RWPE1 (cell line): Measurements from ENCODE around the gene CLASP2.
A peak's percentile ranks its signal among the peaks of the same experiment; 100 is the strongest.

ENCODE experiments used
- CTCF ChIA-PET: fragments of 350-600 bp; sonication (Branson Sonifier 250); formaldehyde crosslinking; extraction: SDS; loops from one replicate; lab custom pipeline; 2021; lab: Yijun Ruan, JAX
- POLR2A ChIA-PET: fragments of 400-600 bp; formaldehyde crosslinking; extraction: SDS; loops from one replicate; lab custom pipeline; 2020; ENCODE audit warnings: antibody characterized with exemption; ENCODE audit not compliant: low non-redundant PET; lab: Yijun Ruan, JAX
- DNase-seq: peaks from one replicate; pipeline ENCODE4 v3.0.0; 2012; ENCODE audit warnings: low spot score
- H3K27ac ChIP-seq: fragments of 450-650 bp; 2 replicates; pipeline ENCODE4 v1.5.1; 2017
- TF ChIP-seq, protein P1 (sequence below): fragments of 450-650 bp; conservative IDR thresholded peaks from 2 replicates; pipeline ENCODE4 v1.5.1; 2017; ENCODE audit warnings: low read depth, mild to moderate bottlenecking

CLASP2 gene

DNA sequence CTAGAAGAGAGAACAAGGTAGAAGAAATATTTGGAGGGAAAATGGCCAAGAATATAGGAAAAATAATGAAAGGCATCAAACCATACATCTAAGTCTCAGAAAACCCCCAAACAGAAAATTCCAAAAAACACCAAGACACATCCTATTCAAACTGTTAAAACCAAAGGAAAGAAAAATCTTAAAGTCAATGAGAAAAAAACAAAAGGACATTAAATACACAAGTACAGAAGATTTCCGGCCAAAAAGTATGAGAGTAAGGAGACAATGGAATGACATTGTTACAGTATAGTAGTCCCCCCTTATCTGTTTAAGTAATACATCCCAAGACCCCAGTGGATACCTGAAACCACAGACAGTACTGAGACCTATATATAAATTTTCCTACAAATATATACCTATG lies 18.8 kb downstream of the CLASP2 start:
- ChIA-PET POLR2A (no interaction called here), CTCF (no interaction called here)
- no peak overlapping the region for H3K27ac ChIP-seq
- TF ChIP-seq, protein P1, sequence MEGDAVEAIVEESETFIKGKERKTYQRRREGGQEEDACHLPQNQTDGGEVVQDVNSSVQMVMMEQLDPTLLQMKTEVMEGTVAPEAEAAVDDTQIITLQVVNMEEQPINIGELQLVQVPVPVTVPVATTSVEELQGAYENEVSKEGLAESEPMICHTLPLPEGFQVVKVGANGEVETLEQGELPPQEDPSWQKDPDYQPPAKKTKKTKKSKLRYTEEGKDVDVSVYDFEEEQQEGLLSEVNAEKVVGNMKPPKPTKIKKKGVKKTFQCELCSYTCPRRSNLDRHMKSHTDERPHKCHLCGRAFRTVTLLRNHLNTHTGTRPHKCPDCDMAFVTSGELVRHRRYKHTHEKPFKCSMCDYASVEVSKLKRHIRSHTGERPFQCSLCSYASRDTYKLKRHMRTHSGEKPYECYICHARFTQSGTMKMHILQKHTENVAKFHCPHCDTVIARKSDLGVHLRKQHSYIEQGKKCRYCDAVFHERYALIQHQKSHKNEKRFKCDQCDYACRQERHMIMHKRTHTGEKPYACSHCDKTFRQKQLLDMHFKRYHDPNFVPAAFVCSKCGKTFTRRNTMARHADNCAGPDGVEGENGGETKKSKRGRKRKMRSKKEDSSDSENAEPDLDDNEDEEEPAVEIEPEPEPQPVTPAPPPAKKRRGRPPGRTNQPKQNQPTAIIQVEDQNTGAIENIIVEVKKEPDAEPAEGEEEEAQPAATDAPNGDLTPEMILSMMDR = no peak
- no peak for DNase-seq

DNA sequence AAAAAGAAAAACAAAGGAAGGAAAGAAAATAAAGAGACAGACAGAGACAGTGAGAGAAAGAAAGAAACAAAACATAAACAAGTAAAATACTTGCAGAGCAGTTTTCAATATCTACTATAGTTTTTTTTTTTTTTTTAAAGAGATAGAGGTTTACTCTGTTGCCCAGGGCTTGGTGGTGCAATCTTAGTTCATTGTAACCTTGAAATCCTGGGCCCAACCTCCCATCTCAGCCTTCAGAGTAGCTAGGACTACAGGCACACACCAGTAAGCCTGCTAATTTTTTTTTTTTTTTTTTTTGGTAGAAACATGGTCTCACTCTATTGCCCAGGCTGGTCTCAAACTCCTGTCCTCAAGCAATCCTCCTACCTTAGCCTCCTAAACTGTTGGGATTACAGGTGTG lies 23.1 kb downstream of the CLASP2 start:
- CTCF ChIA-PET = interaction anchor here (0.6 kb wide), 1 partner anchor 26 kb away, joined by 3 read pairs; no protein-coding TSS in a partner anchor
- TF ChIP-seq, protein P1 = no peak
- DNase-seq = no peak
- no peak overlapping the region for H3K27ac ChIP-seq
- POLR2A ChIA-PET = no interaction called here

DNA sequence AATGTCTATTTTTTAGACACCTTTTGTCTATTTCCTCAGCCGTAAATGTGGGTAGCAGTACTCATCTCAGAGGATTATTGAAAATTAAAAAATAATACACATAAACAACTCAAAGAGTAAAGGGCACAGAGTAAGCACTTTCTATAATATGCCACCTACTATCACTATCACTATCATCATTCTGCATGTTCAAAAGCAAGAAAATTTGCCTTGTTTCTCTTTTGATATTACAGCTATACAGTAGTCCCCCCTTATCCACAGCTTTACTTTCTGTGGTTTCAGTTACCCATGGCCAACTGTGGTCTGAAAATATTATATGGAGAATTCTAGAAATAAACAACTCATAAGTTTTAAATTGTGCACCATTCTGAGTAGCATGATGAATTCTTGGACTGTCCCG lies 27.7 kb downstream of the CLASP2 start:
- TF ChIP-seq, protein P1 = no peak
- DNase-seq = no peak
- H3K27ac ChIP-seq = no peak overlapping the region
- ChIA-PET POLR2A (no interaction called here), CTCF (no interaction called here)

DNA sequence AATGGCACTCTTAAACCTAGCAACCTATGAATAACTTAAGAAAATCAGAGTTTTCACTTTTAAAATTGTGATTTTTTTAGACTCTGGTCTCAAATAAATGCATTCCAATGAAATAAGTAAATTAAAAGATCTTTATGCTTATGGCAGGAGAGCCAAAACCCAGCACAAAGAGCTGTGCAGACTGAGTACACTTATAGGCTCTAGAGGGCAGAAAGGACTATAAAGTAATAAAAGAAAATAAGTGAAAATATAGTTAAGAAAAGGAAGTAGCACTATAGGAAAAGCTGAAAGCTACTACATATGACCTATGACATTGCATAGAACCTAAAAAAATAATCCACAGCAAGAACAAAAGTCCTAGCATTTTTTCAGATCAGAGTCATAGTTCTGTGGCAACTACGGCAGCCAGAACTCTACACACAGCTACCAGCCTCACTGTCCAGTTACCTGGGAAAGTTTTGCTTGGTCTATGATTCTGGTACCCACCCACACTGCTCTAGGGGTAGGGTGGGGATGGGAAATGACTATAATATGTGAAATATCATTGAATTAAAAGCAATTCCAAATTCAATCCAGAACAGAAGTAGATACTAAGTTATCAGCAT lies 30.5 kb downstream of the CLASP2 start:
- CTCF ChIA-PET = no interaction called here
- POLR2A ChIA-PET = no interaction called here
- no peak overlapping the region for H3K27ac ChIP-seq
- peak; percentile 18 for DNase-seq
- TF ChIP-seq, protein P1 = no peak

DNA sequence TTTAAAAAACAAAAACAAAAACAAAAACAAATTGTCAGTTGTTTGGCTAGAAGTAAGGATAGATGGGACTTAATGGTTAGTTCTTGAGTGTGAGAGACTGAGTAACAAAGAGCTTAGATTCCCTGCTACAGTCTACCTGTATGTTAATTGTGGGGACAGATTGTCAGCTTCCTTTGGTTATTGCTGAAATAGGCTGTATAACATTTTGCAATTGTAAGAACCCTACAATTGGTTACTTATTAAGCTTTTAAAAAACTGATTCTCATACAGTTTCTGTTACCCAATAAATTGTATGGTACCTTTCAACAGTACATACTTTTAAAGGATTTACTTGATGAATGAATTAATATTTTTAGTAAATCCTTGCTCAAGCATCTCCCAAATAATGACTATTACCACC lies 35.3 kb downstream of the CLASP2 start:
- ChIA-PET POLR2A (no interaction called here), CTCF (no interaction called here)
- no peak for DNase-seq
- H3K27ac ChIP-seq = no peak overlapping the region
- TF ChIP-seq, protein P1 = no peak

DNA sequence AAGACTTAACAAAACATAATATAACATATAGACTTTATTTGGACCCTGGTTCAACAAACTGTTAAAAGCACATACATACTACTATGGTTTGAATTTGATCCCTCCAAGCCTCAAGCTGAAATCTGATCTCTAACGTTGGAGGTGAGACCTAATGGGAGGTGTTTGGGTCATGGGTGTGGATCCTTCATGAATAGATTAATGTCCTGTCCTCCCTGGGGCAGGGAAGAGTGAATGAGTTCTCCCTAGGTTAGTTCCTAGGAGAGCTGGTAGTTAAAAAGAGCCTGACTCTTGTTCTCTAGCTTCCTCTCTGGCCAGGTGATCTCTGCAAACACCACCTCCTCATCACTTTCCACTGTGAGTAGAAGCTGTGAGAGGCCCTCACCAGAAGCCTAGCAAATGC lies 36.4 kb downstream of the CLASP2 start:
- CTCF ChIA-PET = interaction anchor here (0.9 kb wide), 1 partner anchor 105 kb away, joined by 4 read pairs; no protein-coding TSS in a partner anchor
- POLR2A ChIA-PET = no interaction called here
- no peak for DNase-seq
- no peak overlapping the region for H3K27ac ChIP-seq
- TF ChIP-seq, protein P1 = no peak
